ENCODE data around the gene ZMYND19.
"Not testable (repeated sequence)": the region's sequence is repeated elsewhere in the genome, so short reads cannot be mapped to it uniquely, and the experiment has no call there.

Gene ZMYND19

DNA sequence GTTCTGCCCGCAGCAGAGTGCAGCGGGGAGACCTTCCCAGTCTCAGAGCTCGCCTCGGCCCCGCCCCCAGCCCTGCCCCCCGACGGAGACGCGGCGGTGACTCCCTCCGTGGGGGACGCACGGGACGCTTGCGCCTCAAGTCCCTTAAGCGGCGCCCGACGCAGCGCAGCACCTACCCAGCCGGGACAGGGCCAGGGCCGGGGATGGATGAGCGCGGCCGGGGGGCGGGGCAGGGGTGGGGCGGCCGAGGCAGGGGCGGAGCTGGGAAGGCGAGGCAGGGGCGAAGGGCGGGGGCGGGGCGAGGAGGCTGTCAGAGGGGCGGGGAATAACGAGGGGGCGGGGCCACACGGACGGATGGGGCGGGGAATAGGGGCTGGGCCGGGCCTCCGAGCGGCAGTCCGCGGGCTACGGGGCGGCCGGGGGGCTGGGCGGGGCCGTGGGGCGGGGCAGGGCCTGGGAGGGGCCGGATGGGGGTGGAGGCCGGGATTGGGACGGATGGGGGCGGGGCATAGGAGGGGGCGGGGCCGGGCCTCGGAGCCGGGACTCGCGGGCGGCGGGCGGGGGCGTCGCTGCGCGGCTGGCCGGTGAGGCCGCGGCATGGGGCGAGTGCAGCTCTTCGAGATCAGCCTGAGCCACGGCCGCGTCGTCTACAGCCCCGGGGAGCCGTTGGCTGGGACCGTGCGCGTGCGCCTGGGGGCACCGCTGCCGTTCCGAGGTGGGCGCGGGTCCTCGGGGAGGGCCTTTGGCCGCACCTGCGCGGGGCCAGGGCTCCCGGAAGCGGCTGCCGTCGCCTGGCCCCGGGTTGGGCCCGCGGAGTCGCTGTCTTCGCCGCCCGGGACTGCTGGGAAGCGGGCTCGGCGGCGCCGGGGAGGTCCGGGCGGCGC lies 15.1 kb upstream of the ZMYND19 start, which contains the start of gene ARRDC1:
TSS of gene ARRDC1 (plus strand) at position 566 of the 884 bp plus-strand sequence. CDS start at position 598, 32 bp downstream.
- peak; percentile 100 for DNase-seq (ENCODE audit: low spot score)
- TF ChIP-seq, protein P1, sequence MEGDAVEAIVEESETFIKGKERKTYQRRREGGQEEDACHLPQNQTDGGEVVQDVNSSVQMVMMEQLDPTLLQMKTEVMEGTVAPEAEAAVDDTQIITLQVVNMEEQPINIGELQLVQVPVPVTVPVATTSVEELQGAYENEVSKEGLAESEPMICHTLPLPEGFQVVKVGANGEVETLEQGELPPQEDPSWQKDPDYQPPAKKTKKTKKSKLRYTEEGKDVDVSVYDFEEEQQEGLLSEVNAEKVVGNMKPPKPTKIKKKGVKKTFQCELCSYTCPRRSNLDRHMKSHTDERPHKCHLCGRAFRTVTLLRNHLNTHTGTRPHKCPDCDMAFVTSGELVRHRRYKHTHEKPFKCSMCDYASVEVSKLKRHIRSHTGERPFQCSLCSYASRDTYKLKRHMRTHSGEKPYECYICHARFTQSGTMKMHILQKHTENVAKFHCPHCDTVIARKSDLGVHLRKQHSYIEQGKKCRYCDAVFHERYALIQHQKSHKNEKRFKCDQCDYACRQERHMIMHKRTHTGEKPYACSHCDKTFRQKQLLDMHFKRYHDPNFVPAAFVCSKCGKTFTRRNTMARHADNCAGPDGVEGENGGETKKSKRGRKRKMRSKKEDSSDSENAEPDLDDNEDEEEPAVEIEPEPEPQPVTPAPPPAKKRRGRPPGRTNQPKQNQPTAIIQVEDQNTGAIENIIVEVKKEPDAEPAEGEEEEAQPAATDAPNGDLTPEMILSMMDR (IDR thresholded peaks at IDR 0.05; ENCODE audit: extremely low read depth, missing control alignments): no peak

DNA sequence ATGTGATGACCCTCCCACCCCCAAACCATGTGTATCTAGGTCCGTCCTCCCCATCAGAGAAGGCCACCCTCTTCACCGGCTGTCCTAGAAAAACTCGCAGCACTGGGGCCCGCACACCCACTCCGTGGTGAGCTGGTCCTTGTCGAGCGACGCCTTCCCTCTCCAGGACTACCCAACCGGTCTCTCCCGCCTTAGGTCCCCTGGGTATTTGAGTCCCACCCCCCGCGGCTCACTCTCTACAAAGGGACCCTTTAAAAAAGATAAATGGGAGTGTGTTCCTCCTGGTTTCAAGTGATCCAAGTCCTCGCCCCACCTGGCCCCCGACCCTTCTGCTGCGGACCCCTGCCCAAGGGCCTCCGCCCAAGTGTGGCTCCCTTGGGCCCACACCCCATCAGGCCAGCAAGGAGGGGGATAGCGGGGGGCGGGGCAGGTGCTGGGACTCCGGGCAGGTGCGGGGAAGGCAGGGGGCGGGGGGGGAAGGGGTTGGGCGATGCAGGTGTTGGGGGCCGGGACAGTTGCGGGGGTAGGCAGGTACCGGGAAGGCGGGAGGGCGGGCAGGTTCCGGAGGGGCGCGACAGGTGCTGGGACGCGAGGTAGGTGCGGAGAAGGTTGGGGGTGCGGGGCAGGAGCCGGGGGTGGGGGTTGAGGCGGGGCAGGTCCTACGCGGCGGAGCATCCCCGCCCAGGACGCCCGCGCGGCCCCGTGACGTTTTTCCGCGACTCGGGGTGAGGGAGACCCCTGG lies 14.2 kb upstream of the ZMYND19 start:
- DNase-seq (ENCODE audit: low spot score): no peak

GRCh38 chr9:137603879-137604278 lies 13.6 kb upstream of the ZMYND19 start:
- DNase-seq (ENCODE audit: low spot score): no peak

More for the DNA sequence above, 14.2 kb upstream of the ZMYND19 start:
- TF ChIP-seq, protein P1 (IDR thresholded peaks at IDR 0.05; ENCODE audit: extremely low read depth, missing control alignments): no peak

GRCh38 chr9:137602661-137603060 lies 12.3 kb upstream of the ZMYND19 start:
- TF ChIP-seq, protein P1 (IDR thresholded peaks at IDR 0.05; ENCODE audit: extremely low read depth, missing control alignments): no peak
- no peak for DNase-seq (ENCODE audit: low spot score)

More at GRCh38 chr9:137603879-137604278, 13.6 kb upstream of the ZMYND19 start:
- TF ChIP-seq, protein P1 (IDR thresholded peaks at IDR 0.05; ENCODE audit: extremely low read depth, missing control alignments): no peak

DNA sequence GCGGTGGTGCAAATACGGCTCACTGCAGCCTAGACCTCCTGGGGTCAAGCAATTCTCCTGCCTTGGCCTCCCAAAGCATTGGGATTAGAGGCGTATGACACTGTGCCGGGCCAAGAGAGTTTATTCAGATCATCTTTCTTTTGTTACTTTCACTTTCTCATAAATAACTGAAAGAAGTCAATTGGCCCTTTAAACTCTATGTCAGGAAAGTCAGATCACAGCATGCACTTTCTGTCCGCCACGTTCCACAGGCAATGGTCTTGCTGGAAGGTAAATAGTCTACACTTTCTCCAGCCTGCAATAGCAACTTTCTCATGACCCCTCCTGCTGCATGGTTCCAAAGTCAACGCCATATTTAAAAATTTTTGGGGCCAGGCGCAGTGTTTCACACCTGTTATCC lies 8.6 kb upstream of the ZMYND19 start:
- TF ChIP-seq, protein P1 (IDR thresholded peaks at IDR 0.05; ENCODE audit: extremely low read depth, missing control alignments): no peak
- no peak for DNase-seq (ENCODE audit: low spot score)

- not testable (repeated sequence) for DNase-seq (ENCODE audit: low spot score)
These were observed 6.3 kb upstream of the ZMYND19 start for GRCh38 chr9:137596577-137596976.

DNA sequence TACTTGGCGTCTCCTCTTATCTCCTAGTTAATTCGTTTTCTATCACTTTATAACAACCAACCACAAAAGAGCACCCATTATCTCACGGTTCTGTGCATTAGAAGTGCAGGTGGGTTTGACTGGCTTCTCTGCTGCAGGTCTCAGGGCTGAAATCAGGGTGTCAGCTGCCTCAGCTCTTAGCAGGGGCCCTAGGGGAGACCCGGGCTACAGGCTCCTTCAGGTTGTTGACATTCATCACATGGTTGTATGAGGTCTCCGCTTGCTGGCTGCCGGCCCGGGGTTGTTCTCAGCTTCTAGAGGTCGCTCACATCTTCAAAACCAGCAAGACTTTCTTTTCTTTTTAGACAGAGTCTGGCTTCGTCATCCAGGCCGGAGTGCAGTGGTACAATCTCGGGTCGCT lies 2.9 kb upstream of the ZMYND19 start:
- TF ChIP-seq, protein P1 (IDR thresholded peaks at IDR 0.05; ENCODE audit: extremely low read depth, missing control alignments): no peak
- DNase-seq (ENCODE audit: low spot score): no peak
